Activated naive CD4-positive, alpha-beta T cell treated with anti-CD3 and anti-CD28 coated beads, Interleukin-2, amount 50 U/mL, for 16 hours (primary cell): ENCODE measurements around the gene UNC50.
"Not testable (repeated sequence)": the region's sequence is repeated elsewhere in the genome, so short reads cannot be mapped to it uniquely, and the experiment has no call there.

ENCODE experiments used
- DNase-seq: peaks from one replicate; pipeline ENCODE4 v3.0.0-alpha.2; 2020

Gene UNC50

DNA sequence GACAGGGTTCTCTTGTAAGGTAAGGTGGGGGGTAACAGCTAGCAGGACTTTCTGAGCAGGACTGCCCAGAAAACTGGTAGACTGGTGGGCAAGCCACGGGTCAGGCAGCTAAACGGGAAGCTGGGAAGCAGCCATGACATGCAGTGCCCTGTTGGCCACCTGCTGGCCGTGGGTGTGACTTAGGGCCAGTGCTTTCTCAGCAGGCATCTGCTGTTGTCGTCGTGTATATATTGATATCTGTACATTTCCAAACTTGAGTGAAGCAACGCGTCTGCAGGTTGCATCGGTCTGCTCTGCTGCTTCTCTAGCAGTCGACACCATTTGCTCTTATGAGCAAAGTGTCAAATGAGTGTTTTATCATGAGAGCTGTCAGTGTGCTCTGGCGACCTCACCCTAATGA, 31.1 kb upstream of the UNC50 start:
- DNase-seq = no peak

DNA sequence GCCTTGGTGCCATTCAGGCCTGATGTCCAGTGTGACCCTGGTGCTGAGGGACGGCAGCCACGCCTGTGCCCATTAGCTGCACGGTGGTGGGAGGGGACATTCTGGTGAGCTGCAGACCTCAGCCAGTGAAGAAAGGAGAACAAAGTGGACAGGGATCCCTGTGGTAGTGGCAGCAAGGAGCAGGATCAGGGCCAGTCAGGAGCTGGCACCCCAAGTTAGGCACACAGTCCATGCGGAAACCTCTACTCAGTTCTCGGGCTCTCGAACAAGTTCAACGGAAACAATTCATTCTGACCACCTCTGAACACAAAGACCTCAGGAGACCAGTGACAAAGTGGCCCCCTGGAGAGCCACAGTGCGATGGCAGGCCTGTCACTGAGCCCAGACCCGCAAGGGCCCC, 30.2 kb upstream of the UNC50 start:
- DNase-seq = no peak

DNA sequence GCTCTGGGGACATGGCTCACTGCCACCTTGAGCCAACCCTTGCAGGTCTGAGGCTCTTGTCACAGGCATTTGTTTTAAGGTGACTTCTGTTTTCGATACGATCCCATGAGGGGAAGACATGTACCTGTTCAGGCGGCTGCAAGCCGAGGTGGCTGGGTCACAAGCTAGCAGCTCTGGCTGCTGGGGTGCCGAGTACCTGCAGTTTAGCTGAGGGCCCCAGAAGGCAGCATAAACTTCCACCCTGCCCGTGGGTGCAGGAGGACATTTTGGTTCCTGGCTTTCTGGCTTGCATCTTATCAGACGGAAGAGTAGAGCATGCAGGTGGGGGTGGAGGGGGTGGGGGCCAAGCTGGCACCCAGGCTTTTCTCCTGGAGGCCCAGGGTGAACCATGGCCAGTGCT, 28.5 kb upstream of the UNC50 start:
- DNase-seq = no peak

DNA sequence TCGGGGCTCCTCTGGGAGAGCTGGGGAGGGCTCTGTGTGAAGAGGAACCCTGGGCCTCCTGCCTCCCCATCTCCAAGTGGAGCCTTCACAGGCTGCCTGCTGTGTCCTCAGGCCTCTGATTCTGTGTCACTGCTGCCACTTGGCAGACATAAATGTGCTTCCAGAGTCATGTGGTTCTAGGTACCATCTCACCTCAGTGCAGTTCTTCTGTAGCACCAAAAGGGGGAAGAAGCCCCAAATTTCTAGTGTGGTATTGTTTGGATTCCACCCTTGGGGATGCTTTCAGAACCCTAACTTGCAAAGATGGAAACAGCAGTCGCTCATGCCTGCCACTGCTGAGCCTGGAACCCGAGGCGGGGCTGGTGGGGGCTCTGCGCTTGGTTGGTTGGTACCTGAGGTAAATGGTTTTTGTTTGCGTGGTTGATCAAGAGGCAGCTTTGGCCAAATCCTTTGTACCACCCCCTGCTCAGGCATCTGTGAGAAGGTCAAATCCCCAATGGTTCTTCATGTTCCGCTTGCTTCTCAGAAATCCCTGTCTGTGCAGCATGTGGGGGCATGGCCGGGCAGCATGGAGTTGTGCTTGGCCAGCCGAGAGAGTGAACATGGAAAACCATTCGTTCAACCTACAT, 27.6 kb upstream of the UNC50 start:
- DNase-seq = no peak

DNA sequence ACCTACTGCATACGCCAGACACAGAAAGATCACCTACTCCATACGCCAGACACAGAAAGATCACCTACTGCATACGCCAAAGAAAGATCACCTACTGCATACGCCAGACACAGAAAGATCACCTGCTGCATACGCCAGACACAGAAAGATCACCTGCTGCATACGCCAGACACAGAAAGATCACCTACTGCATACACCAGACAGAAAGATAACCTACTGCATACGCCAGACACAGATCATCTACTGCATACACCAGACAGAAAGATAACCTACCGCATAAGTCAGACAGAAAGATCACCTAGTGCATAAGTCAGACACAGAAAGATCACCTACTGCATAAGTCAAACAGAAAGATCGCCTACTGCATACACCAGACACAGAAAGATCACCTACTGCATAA, 25.9 kb upstream of the UNC50 start:
- no peak for DNase-seq

DNA sequence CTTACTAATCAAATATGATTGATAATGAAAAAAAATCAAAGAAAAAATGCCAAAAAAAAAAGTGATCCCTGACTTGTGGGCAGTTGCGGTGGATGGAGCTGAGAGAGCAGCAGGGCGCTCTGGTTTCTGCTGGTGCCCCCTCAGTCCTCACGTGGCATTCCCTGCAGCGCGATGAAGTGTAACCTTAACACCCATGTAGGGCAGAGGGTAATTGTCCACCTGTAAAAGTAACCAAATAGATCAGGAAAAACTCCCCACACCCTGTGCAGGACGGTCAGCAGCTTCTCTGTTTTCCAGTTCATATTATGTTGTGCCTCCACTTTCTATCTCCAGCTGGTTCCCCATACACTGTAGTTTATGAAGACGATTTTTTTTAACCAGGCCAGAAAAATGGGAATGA, 25.1 kb upstream of the UNC50 start:
- no peak for DNase-seq

DNA sequence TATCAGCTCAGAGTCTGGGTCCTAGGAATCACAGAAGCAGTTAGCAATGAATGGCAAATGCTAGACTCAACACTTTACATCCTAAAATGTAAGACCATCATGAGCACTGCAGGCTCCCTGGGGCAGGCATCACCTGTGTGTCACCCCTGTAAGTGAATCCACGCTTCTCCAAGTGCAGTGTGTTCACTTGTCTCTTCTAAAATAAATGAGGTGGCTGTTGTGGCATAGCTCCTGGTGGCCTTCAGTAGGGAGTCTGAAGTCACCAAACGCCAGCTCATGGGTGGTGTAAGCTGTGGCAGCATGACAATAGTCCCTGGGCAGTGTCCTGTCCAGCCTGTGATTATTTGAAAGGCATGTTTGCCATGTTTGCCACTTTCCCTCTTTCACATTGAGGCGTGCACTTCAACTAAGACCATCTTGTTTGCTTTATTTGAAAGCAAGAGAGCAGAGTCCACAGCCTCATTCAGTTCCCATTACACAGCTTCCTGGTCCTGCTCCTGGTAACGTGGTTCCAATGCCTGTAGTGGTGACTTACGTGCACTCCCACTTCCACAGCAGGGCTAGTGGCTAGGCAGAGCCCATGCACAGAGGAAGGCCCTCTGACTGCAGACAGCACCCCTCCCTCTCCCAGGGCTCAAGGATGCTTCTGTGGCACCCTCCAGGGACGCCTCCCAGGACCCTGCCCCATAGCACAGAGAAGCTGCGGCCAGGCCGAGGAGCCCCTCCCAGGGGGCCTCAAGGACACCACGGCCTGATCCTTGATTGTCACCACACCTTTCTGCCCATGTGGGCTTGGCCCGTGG, 24.4 kb upstream of the UNC50 start:
- no peak for DNase-seq

DNA sequence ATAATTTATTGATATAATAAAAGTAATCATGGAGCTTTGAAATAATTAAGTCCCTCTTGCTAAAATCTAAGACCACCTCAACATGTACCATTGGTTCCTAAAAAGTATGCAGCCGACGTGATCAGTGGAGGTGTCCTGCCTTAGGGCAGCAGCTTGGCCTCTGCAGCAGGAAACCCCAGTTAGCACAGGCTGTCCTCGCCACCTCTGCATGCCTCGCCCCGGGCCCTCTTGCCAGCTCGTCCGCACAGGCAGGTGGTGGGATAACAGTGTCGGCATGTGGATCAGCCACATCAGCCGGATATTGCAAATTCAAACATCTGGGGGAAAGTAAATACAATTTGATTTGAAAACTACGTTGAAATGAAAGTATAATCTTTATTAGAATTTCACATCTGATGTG, 23.0 kb upstream of the UNC50 start:
- no peak for DNase-seq

DNA sequence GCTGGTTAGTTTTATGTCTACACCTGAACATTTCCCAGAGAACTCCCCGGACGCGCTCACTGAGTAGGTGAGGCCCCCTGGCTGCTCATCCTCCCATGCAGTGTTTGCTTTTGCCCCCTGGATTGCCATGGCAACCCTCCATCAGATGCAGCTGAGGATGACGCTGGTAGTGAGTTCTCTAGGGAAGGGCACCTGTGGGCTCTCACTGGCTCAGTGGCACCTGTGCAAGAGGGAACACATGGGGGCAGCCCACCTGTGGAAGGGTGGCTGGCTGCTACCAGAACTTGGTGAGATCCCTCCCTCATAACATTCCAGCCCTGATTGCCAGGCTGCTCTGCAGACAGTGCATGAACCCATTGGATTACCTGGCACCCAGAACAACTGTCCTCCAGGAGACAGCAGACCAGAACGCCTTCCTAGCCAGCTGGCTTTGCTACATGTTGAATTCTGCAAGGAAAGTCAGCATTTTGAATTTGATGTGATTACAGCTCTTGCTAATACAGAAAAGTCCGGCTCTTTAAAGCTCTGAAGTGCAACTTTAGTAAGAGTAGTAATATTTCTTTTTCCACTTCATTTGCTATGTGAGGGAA, 21.7 kb upstream of the UNC50 start:
- DNase-seq = no peak

DNA sequence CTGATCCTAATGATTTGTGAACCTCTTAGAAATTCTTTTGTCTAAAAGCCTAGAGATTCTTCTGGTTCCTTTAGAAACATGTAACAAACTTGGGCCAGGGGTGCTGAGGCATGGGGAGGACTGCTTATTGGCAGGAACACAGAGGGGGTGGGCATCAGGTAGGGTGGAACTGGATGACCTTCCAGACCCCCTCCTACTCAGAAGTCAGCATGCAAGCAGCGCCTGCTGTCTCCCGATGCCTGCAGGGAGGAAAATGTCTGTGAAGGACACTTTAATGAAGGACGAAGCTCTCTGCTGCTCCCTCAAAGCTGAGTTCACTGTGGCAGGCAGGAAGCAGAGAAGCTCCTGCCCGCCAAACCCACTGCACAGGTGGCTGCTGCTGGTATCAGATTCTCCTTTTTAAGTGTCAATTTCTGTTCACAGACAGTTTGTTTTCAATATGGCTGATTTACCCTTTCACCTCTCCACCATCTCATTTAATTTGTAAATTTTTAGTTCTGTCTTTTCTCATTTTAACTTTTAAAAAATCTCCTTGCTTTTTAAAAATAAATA, 19.4 kb upstream of the UNC50 start:
- DNase-seq = no peak

DNA sequence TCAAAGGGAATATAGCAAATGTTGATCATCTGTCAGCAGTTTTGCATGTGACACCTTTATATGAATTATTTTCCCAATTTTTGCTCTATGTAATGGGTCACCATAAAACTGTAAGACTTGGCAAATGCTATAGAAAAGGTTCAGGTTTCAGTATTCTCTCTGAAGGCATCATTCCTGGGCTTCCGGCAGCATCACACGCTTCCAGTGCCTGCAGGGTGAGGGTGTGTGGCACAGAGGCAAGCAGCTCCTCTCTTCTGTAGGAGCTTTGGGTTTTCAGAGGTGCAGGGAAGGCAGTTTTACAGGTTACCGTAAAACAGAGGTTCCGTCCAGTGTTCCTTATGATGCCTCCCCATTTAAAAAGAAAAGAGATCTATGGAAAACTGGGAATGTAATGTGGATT, 18.9 kb upstream of the UNC50 start:
- DNase-seq = no peak

DNA sequence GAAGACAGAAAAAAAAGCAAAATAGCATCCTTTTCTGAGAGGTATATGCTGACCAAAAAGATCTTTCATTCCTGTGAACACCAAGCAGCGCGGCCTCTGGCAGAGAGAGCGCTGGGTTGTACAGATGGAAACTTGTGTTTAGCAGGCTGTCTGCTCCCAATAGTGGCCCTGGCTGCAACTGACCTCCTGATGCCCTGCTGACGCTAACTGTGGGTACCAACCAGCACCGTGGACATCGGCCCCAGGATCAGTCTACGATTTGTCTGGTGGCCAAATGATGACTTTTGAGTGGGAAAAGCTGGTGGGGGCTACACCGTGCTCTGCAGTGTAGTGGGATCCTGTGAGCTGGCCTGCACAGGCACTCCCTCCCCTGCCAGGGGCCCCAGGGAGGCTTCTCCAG, 15.8 kb upstream of the UNC50 start:
- no peak for DNase-seq

DNA sequence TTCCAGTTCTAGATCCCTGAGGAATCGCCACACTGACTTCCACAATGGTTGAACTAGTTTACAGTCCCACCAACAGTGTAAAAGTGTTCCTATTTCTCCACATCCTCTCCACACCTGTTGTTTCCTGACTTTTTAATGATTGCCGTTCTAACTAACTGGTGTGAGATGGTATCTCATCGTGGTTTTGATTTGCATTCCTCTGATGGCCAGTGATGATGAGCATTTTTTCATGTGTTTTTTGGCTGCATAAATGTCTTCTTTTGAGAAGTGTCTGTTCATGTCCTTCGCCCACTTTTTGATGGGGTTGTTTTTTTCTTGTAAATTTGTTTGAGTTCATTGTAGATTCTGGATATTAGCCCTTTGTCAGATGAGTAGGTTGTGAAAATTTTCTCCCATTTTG, 13.7 kb upstream of the UNC50 start:
- not testable (repeated sequence) for DNase-seq

DNA sequence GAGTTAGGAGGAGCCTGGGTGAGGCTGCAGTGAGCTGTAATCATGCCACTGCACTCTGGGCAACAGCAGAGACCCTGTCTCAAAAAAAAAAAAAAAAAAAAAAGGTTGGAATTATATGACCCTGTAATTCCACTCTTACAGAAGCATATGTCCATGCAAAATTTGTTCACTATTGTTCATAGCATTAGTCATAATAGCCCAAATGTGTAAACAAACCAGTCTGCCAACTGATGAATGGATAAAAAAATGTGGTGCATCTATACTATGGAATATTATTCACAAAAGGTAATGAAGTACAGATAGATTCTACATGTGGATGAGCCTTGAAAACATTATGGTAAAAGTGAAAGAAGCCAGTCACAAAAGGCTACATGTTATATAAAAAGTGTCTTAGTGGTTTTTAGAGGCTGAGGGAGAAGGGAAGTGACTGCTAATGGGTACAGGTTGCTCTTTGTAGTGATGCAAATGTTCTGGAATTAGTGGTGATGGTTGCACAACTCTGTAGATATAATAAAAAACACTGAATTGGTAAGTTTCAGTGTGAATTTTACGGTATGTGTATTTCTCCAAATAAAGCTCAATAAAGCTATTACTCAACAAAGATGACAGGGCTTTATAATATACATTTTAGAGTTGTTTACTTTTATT, 9.5 kb upstream of the UNC50 start:
- no peak for DNase-seq

DNA sequence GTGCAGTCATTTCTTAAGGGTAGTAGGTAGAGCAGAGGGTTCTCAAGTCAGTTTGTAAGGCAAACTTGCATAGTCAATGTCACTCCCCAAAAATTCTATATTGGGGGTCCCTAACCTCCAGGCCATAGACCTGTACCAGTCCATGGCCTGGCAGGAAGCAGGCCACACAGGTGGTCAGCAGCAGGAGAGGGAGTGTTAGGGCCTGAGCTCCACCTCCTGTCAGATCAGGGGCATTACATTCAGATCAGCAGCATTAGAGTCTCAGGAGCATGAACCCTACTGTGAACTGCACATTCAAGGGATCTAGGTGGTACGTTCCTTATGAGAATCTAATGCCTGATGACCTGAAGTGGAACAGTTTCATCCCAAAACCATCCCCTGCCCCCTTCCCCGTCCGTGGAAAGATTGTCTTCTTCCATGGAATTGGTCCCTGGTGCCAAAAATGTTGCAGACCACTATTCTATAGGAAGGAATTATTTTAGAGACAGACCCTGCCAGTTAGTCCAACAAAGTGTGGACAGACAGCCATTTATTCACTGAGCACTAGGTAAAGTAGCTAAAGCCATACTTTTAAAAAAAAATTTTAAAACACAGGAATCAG, 6.8 kb upstream of the UNC50 start:
- DNase-seq = no peak

DNA sequence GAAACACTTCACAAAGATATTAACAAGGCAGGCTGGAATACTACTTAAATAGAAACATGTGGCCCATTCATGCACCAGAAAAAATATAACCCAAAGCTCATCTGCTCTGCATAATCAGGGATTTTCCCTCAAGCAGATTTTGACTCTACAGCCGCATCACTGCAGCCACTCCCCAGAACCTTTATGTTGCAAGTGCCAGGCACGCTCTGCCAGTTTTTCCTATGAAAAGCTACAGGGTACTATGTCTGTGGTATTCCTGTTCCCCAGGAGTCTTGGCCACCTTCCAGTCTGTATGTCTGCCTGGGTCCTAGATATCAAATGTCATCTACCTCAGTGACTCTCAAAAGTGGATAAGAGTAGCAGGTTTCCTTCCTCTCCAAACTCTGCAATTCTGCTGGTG, 3.8 kb upstream of the UNC50 start:
- no peak for DNase-seq

DNA sequence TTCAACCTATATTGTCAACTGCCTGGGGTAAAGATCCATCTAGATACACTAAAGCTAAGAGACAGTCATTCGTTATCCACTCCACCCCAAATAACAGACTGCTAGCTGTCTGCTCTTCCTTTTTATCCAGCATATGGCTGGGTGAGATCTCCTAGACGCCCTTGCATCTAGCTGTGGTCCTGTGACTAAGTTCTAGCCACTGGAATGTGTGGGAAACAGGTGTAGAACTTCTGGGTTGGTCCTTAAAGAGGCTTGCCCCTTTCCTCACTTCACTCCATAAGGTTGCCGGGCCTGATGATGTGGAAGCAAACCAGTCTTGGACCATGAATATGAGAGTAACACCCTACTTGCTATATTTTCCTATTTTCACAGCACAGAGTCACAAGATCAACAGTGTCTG, 3.3 kb upstream of the UNC50 start:
- DNase-seq = no peak

DNA sequence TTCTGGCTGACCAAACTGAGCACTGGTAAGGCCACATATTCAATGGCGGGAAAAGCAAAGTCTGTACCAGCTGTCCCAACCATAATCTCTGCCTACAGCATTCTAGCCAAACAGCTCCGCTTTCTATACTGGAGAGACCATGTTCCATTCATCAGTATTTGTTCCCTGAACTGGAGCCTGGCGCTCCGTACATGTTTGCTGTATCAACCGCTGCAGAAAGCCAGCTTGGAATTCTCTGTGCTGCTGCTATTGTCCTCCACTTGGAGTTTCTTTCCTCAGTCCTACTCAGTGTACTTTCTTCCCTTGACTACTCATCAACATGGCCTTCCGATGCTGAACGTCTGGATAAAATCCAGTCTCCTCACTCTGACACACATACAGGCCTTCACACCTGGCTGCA, 2.0 kb upstream of the UNC50 start:
- no peak for DNase-seq

DNA sequence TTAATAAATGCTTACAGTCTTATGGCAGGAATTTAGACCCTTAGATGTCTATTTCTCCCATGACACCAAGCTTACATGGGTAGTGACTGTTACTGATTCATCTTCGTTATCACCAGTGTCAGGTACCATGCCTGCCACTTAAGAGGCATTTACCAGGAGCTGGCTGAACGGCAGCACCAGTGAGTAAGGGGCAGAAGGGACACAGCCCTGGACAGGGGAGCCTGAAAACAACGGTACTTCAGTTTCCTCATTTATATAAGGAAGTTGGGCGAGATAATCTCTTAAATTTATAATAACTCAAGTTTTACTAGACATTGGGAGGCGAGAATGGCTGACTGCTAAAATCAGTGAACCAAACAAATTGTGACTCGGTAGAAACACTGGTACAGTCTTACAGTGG, 1.3 kb upstream of the UNC50 start:
- no peak for DNase-seq

DNA sequence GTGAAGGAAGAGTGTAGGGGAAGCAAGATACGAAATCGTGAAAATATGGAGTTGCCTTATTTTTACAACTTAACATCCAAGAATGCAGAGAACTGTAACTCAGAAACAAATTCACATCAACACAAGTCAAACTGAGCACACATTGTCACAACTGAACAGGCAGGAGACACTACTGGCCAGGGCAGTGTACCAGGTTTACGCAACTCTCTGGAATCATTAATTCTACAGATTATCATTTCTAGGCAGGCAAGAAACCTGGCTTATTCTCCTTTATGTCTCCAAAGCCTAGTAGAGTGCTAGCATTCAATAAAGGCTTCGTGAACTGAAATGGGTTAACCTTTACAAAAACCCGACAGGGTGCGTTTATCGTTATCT, 661 bp upstream of the UNC50 start:
- DNase-seq = no peak

DNA sequence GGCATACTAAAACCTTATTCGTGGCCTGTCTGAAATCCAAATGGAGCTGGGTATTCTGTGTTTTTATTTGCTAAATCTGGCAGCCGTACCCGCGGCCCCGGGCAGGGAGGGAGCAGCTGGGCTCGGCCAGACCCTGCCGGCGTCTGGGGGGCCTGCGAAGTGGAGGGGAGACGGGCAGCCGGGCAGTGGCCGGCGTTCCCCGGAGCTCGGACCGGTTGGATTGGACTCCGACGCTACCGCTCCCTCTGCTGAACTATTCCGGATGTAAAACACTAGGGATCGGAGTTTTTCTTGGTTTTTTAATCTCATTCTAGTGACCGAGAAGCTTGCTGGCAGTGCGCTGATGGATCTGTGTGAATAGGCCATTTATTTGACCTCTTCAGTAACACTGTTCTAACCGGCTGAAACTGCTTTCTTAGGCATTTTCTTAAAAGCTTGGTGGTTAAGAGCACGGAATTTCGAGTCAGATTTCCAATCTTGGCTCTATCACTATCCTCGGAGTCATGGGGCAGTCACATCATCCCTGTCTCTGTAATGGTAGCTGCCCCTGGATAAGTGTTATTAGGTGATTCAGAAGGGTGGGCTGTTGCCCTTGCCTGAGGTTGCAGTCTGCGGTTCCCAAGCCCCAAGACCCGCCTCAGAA, 694 bp downstream of the UNC50 start:
- no peak for DNase-seq

DNA sequence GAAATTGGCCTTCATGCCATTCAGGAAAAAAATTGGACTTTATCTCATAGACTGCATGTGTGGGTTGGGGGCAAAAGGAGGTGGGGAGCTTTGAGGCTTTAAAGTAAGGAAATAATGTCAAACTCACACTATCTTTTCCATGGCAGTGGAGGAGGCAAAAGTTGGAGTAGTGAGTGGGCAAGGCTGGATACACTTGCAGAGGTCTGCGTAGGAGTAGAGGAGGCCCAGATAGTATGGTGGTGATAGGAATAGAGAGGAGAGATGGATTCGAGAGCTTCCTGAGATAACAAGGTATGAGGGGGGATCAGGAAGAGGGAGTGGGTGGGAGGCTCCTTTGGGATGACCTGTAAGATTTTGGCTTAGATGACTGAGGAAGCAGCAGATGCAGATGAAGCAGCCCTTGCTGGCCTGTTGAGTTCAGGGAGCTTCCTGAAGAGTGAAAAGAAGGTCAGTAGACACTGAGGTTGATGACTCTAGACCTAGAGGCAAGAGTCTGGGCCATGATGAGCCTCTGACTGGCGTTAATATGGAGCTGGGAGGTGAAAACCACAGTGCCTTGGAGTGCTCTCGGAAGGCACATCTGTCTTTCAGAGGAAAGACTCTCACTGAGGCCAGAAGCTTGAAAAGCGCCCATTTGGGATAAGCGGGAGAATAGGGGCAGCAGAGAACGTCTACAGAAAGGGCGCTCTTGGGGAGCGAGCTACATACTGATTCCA, 5.8 kb downstream of the UNC50 start:
- DNase-seq = no peak
